ENCODE data around the gene HYDIN.

DNA sequence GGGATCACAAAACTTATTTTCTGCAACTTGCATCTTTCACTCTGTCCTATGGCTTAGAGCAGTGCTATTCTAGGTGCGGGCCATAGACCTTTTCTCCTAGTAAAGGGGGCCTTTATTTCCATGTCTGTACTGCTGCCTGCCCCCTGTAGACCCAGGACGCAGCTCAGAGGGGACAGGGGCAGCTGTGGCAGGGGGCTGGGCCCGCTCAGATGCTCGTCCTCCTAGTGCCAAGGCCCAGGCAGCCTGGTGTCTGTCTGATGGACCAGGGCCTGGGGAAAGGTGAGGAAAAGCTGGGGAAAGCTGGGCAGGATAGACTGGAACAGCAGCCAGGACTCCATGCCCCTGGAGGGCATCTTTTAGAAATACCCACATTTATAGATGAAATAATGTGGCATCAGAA lies 455.1 kb downstream of the HYDIN start:
- TF ChIP-seq, protein P1, sequence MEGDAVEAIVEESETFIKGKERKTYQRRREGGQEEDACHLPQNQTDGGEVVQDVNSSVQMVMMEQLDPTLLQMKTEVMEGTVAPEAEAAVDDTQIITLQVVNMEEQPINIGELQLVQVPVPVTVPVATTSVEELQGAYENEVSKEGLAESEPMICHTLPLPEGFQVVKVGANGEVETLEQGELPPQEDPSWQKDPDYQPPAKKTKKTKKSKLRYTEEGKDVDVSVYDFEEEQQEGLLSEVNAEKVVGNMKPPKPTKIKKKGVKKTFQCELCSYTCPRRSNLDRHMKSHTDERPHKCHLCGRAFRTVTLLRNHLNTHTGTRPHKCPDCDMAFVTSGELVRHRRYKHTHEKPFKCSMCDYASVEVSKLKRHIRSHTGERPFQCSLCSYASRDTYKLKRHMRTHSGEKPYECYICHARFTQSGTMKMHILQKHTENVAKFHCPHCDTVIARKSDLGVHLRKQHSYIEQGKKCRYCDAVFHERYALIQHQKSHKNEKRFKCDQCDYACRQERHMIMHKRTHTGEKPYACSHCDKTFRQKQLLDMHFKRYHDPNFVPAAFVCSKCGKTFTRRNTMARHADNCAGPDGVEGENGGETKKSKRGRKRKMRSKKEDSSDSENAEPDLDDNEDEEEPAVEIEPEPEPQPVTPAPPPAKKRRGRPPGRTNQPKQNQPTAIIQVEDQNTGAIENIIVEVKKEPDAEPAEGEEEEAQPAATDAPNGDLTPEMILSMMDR (IDR thresholded peaks at IDR 0.05): no peak
- no peak for TF ChIP-seq EP300 (IDR thresholded peaks at IDR 0.05; ENCODE audit: low read depth)
